ENCODE results near the gene TMCO4.

GRCh38 chr1:19705464-19705863 is 94.3 kb downstream of the TMCO4 start:
- TF ChIP-seq USF1 (CRISPR knock-in tag; IDR thresholded peaks at IDR 0.05) (no peak), CTCF (IDR thresholded peaks at IDR 0.05) (no peak), GABPB1 (CRISPR knock-in tag; IDR thresholded peaks at IDR 0.05) (no peak)
